ENCODE results near the gene DTX3. TPM values are rescaled to one million over a fixed set of nuclear protein-coding genes. Genes with fewer than 3 reads are reported as not detected.

Gene DTX3
- total RNA-seq: 19.8 and 21.3 TPM in 2 replicates

GRCh38 chr12:57604454-57604991 is at the start of gene DTX3:
DTX3 (plus strand) TSS chr12:57604824; CDS start chr12:57606518, 1,694 bp downstream.

GRCh38 chr12:57590864-57591781 is 13.5 kb upstream of the DTX3 start, which contains the start of gene PIP4K2C:
PIP4K2C (plus strand) TSS chr12:57591192; CDS start chr12:57591290, 98 bp downstream.

GRCh38 chr12:57611108-57611826 is 6.6 kb downstream of the DTX3 start, which contains the start of gene ARHGEF25:
ARHGEF25 (plus strand) TSS chr12:57611435; CDS start chr12:57611895, 460 bp downstream.

GRCh38 chr12:57632958-57633840 is 28.6 kb downstream of the DTX3 start, which contains the start of gene B4GALNT1:
B4GALNT1 (minus strand) TSS chr12:57633201; CDS start chr12:57632132, 1,069 bp downstream.

Other genes starting within 250 kb of the DTX3 start
- 21.6 and 21.7 TPM in 2 replicates for gene R3HDM2, start 173.8 kb upstream of the DTX3 start, total RNA-seq
- gene INHBC, start 170.0 kb upstream of the DTX3 start, total RNA-seq: not detected in 2 replicates
- gene INHBE, start 149.5 kb upstream of the DTX3 start, total RNA-seq: 0.85 and 1.8 TPM in 2 replicates
- gene GLI1, start 145.0 kb upstream of the DTX3 start, total RNA-seq: 0.16 and 0.61 TPM in 2 replicates
- 0.16 and 0.24 TPM in 2 replicates for gene ARHGAP9, start 125.0 kb upstream of the DTX3 start, total RNA-seq
- 138 and 167 TPM in 2 replicates for gene MARS1, start 116.8 kb upstream of the DTX3 start, total RNA-seq
- gene DDIT3, start 84.3 kb upstream of the DTX3 start, total RNA-seq: 43.6 and 50.3 TPM in 2 replicates
- 2.7 and 9.2 TPM in 2 replicates for gene MBD6, start 82.0 kb upstream of the DTX3 start, total RNA-seq
- gene DCTN2, start 57.6 kb upstream of the DTX3 start, total RNA-seq: 128 and 140 TPM in 2 replicates
- 1.8 and 2.7 TPM in 2 replicates for gene KIF5A, start 54.8 kb upstream of the DTX3 start, total RNA-seq
- gene PIP4K2C, start 13.6 kb upstream of the DTX3 start, total RNA-seq: 29.4 and 34.1 TPM in 2 replicates
- 30.8 and 37.0 TPM in 2 replicates for gene ARHGEF25, start 6.6 kb downstream of the DTX3 start, total RNA-seq
- gene B4GALNT1, start 28.4 kb downstream of the DTX3 start, total RNA-seq: 3.8 and 5.7 TPM in 2 replicates
- 183 and 196 TPM in 2 replicates for gene OS9, start 89.3 kb downstream of the DTX3 start, total RNA-seq
- gene AGAP2, start 133.9 kb downstream of the DTX3 start, total RNA-seq: 0.49 and 0.73 TPM in 2 replicates
- 80.3 and 97.1 TPM in 2 replicates for gene TSPAN31, start 140.2 kb downstream of the DTX3 start, total RNA-seq
- gene CDK4, start 147.5 kb downstream of the DTX3 start, total RNA-seq: 140 and 154 TPM in 2 replicates
- gene MARCHF9, start 150.3 kb downstream of the DTX3 start, total RNA-seq: 2.6 and 3.4 TPM in 2 replicates
- 1.2 and 1.9 TPM in 2 replicates for gene CYP27B1, start 162.3 kb downstream of the DTX3 start, total RNA-seq
- 8.0 and 14.0 TPM in 2 replicates for gene METTL1, start 167.3 kb downstream of the DTX3 start, total RNA-seq
- gene EEF1AKMT3, start 167.8 kb downstream of the DTX3 start, total RNA-seq: 12.1 and 13.6 TPM in 2 replicates
- 13.4 and 18.7 TPM in 2 replicates for gene TSFM, start 178.0 kb downstream of the DTX3 start, total RNA-seq
- gene AVIL, start 213.9 kb downstream of the DTX3 start, total RNA-seq: 5.2 and 7.6 TPM in 2 replicates
- gene CTDSP2, start 241.9 kb downstream of the DTX3 start, total RNA-seq: 182 and 200 TPM in 2 replicates

All from hair follicle dermal papilla cell (primary cell).